K562 (cell line): ENCODE results near the gene LMBR1.

Experiments used
- CREM ChIP-seq: IDR thresholded peaks from 2 replicates; pipeline ENCODE4 v1.6.1; 2014; ENCODE audit warnings: antibody characterized with exemption, low read depth
- MED1 ChIP-seq: sonication (generic); formaldehyde crosslinking; IDR thresholded peaks from 2 replicates; pipeline ENCODE4 v1.8.1; 2023; ENCODE audit warnings: missing genetic modification reagents, borderline replicate concordance
- RFX5 ChIP-seq: IDR thresholded peaks from 2 replicates; pipeline ENCODE4 v1.6.1; 2011; ENCODE audit warnings: low read depth, mild to moderate bottlenecking, improper control_type of control experiment, low read length

GRCh38 chr7:156662277-156662676, 230.7 kb downstream of the LMBR1 start:
- no peak for TF ChIP-seq MED1 (CRISPR knock-in tag)
- TF ChIP-seq CREM, result no peak
- no peak for TF ChIP-seq RFX5
